Activated T-cell treated with anti-CD3 and anti-CD28 coated beads, Interleukin-2, amount 50 U/mL, for 4 hours (primary cell): ENCODE results near the gene AR. TPM values are rescaled to one million over a fixed set of nuclear protein-coding genes. Genes with fewer than 3 reads are reported as not detected.
"Not testable (repeated sequence)": the region's sequence is repeated elsewhere in the genome, so short reads cannot be mapped to it uniquely, and the experiment has no call there.

ENCODE experiments used
- ATAC-seq, 2 donors: fragments of 200-7000 bp; cut with Tn5 transposase; one replicate each; pipeline ENCODE4 v1.10.0; 2021
- DNase-seq: peaks from one replicate; pipeline ENCODE4 v3.0.0-alpha.2; 2020
- H3K27me3 Mint-ChIP-seq: one replicate; pipeline ENCODE4 v1.8.0; 2021; ENCODE audit warnings: low read depth, mixed read lengths
- H3K36me3 Mint-ChIP-seq: one replicate; pipeline ENCODE4 v1.8.0; 2022; ENCODE audit warnings: mixed read lengths; ENCODE audit not compliant: insufficient read depth
- H3K4me1 Mint-ChIP-seq: one replicate; pipeline ENCODE4 v1.8.0; 2021; ENCODE audit warnings: low read depth, mixed read lengths
- H3K4me3 Mint-ChIP-seq: one replicate; pipeline ENCODE4 v1.8.0; 2021; ENCODE audit warnings: mild to moderate bottlenecking, moderate library complexity, mixed read lengths
- H3K9me3 Mint-ChIP-seq: one replicate; pipeline ENCODE4 v1.8.0; 2021; ENCODE audit warnings: mixed read lengths
- total RNA-seq, 3 donors: library from RNA; stranded (reverse); gene quantifications; one replicate each; pipeline ENCODE4 v1.2.1, GENCODE V29; 2021

The AR gene
- total RNA-seq, 3 donors from 2014 or later: 0.08 to 0.11 (median 0.08) TPM

DNA sequence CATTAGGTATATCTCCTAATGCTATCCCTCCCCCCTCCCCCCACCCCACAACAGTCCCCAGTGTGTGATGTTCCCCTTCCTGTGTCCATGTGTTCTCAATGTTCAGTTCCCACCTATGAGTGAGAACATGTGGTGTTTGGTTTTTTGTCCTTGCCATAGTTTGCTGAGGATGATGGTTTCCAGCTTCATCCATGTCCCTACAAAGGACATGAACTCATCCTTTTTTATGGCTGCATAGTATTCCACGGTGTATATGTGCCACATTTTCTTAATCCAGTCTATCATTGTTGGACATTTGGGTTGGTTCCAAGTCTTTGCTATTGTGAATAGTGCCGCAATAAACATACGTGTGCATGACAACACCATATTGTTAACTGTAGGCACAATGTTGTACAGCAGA lies 93.5 kb downstream of the AR start:
- not testable (repeated sequence) for H3K27me3 Mint-ChIP-seq, ATAC-seq, H3K4me3 Mint-ChIP-seq, DNase-seq, H3K9me3 Mint-ChIP-seq, H3K4me1 Mint-ChIP-seq, H3K36me3 Mint-ChIP-seq

DNA sequence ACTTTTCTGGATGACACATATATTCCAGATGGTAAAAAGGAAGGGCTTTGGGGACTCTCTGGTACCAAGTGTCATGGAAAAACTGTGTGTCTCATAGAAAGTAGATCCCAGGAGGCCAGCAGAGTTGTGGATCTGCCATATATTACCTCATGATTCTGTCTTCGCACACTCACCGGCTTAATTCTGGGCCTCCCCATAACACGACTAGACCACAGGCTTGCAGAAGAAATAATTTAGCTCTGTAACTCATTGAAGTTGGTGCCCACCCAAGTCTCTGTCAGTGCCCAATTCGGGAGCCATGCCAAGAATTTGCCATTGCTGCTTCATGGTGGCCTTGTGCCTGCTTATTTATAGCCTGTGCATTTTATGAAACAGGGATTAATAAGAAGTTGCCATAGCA lies 104.5 kb downstream of the AR start:
- no peaks in the 10 kb centered on the region for H3K4me1 Mint-ChIP-seq
- no peaks in the 10 kb centered on the region for H3K9me3 Mint-ChIP-seq
- no peaks in the 10 kb centered on the region for H3K27me3 Mint-ChIP-seq
- H3K36me3 Mint-ChIP-seq: no peaks in the 10 kb centered on the region
- no peak overlapping the region for H3K4me3 Mint-ChIP-seq
- ATAC-seq: no peak
- no peak for DNase-seq

DNA sequence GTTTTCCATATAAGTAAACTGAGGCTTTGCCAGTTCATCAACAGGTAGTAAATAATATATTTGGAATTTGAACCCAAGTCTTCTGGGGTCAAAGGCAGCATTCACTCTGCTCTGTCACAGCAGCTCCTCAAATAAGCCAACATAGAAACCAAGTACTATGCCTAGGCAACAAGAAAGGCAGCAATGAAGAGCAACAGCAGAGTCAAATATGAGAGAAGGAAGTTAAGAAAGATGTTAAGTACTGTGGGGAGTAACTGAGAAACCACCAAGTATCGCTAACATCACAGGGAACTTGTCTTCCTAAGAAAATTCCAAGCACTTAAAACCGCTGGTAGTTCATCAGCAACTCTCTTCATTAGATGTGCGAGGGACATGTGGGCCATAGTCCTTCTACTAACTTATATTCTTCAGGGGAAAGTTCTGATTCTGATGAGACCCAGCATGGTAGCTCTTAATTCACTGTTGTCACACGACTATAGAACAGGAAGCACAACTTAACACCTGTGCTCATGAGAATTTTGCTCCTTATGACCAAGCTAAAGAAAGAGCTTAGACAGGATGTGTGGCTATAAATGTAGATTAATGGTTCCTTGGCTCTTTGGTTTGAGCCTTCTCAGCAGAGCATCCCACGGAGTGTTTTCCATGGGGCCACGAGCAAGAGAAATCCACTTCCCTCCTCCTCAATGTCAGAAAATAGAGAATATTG lies 107.8 kb downstream of the AR start:
- Mint-ChIP-seq H3K9me3 (no peaks in the 10 kb centered on the region), H3K36me3 (no peaks in the 10 kb centered on the region), H3K4me3 (no peak overlapping the region), H3K27me3 (no peaks in the 10 kb centered on the region), H3K4me1 (no peaks in the 10 kb centered on the region)
- DNase-seq: no peak
- ATAC-seq: no peak

DNA sequence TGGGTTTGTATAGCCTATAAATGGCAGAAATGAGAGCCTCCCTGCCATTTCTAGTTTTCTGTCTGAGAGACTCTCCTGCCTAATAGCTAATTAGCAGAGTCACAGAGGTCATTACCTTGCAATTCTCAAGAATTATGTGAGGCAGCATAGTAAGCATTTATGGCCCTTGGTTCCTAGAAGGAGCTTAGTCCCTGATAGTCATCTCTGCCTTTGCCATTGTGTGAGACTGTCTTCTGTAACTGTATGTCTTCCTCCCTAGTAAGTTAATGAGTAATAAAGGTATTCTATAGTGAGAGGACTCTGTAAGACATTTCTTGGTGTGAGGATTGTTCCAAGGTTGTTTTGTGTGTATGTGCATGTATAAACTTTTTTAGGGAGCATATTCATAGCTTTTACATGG lies 108.7 kb downstream of the AR start:
- no peaks in the 10 kb centered on the region for H3K4me1 Mint-ChIP-seq
- H3K9me3 Mint-ChIP-seq: no peaks in the 10 kb centered on the region
- no peaks in the 10 kb centered on the region for H3K36me3 Mint-ChIP-seq
- DNase-seq: no peak
- no peak overlapping the region for H3K4me3 Mint-ChIP-seq
- ATAC-seq: no peak
- H3K27me3 Mint-ChIP-seq: no peaks in the 10 kb centered on the region

DNA sequence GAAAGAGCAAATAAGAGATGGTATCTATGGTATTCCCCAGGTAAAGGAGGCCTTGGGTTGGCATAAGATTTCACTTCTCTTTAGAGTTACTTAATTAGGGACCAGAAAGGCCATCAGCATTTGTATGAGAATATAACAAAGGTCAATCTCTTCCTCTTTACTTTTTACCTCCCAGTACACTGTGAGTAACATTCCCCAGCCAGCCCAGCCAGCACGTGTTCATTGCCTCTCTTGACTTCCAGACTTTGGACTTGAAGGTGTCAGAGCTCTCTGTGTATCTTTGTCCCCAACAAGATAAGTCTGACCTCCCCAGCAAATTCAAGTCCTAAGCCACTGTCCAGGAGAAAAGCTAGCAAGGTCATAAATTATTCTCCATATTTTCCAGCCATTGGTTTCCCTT lies 110.5 kb downstream of the AR start:
- Mint-ChIP-seq H3K9me3 (no peaks in the 10 kb centered on the region), H3K4me1 (no peaks in the 10 kb centered on the region), H3K4me3 (no peak overlapping the region), H3K36me3 (no peaks in the 10 kb centered on the region), H3K27me3 (no peaks in the 10 kb centered on the region)
- DNase-seq: no peak
- no peak for ATAC-seq

DNA sequence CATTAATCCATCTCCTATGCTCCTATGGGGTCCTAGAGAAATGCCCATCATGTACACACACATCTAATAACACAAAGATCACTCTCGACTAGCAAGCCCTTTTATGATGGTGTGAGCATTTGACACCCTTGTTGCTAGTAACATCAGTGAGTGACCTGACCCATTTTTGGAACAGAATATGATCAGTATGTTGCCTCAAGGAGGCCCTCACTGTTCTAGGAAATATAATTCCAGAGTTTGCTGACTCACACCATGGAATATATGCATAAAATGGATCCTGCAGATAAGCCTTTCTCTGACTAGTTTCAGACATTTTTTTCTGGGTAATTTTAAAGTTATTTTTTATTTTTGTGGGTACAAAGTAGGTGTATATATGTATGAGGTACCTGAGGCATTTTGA lies 121.8 kb downstream of the AR start:
- Mint-ChIP-seq H3K4me3 (no peak overlapping the region), H3K4me1 (no peaks in the 10 kb centered on the region), H3K27me3 (no peaks in the 10 kb centered on the region), H3K36me3 (no peaks in the 10 kb centered on the region), H3K9me3 (peaks cover 9% of the 10 kb centered on the region)
- ATAC-seq: no peak
- DNase-seq: no peak

DNA sequence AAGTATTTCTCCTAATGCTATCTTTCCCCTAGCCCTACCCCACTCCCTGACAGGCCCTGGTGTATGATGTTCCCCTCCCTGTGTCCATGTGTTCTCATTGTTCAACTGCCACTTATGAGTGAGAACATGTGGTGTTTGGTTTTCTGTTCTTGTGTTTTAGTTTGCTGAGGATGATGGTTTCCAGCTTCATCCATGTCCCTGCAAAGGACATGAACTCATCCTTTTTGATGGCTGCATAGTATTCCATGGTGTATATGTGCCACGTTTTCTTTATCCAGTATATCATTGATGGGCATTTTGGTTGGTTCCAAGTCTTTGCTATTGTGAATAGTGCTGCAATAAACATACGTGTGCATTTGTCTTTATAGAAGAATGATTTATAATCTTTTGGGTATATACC lies 126.9 kb downstream of the AR start:
- H3K27me3 Mint-ChIP-seq, H3K9me3 Mint-ChIP-seq, DNase-seq, H3K4me3 Mint-ChIP-seq, H3K36me3 Mint-ChIP-seq, H3K4me1 Mint-ChIP-seq, ATAC-seq: not testable (repeated sequence)

DNA sequence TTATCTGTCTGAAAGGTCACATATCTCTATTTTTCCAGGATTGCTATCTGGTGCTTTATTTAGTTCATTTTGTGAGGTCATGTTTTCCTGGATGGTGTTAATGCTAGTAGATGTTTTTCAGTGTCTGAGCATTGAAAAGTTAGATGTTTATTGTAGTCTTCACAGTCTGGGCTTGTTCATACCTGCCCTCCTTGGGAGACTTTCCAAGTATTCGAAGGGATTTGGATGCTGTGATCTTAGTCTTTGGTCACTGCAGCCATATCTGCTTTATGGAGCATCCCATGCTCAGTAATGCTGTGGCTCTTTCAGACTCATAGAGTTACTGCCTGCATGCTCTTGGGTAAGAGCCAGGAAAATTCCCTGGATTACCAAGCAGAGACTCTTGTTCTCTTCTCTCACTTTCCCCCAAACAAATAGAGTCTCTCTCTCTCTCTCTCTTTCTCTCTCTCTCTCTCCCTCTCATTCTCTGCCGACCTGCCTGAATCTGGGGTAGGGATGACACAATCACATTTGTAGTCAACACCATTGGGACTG lies 130.0 kb downstream of the AR start:
- H3K4me1 Mint-ChIP-seq: no peaks in the 10 kb centered on the region
- H3K4me3 Mint-ChIP-seq: no peak overlapping the region
- H3K9me3 Mint-ChIP-seq: peaks cover 3% of the 10 kb centered on the region
- no peaks in the 10 kb centered on the region for H3K27me3 Mint-ChIP-seq
- DNase-seq: no peak
- no peaks in the 10 kb centered on the region for H3K36me3 Mint-ChIP-seq
- no peak for ATAC-seq

DNA sequence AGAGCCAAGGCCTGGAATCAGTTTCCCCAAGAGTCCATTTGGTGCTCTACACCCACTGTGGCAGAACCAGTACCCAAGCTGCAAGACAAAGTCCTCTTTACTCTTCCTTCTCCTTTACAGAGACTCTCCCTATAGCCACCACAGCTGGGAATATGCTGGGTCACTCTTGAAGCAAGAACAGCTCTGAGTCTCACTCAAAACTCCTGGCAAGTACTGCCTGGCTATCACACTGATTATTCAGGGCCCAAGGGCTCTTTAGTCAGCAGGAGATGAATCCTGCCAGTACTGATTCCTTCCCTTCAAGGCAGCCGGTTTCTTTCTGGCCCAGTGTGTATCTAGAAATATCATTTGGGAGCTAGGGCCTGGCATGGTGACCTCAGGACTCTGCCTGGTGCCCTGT lies 130.9 kb downstream of the AR start:
- DNase-seq (no peak), ATAC-seq (no peak)
- Mint-ChIP-seq H3K9me3 (peaks cover 3% of the 10 kb centered on the region), H3K4me3 (no peak overlapping the region), H3K36me3 (no peaks in the 10 kb centered on the region), H3K27me3 (no peaks in the 10 kb centered on the region), H3K4me1 (no peaks in the 10 kb centered on the region)

DNA sequence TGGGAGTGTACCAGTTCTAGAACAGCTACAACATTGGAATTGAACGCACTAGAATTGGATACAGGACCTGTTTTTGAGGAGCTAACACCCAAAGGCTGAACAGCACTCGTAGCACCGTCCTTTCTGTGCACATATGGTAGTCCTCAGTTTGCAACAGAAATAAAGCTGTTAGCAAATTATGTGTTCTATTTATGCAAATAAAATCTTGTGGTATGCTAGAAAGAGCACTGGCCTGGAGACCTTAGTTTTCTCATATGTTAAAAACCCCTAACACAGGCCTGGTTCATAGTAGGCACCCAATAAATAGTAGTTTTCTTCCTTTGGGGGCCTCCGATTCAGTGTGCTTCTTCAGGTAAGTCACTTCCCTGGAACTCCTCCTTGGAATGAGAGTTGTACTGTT lies 140.3 kb downstream of the AR start:
- DNase-seq (no peak), ATAC-seq (no peak)
- no peaks in the 10 kb centered on the region for H3K27me3 Mint-ChIP-seq
- no peaks in the 10 kb centered on the region for H3K4me1 Mint-ChIP-seq
- H3K36me3 Mint-ChIP-seq: no peaks in the 10 kb centered on the region
- H3K4me3 Mint-ChIP-seq: no peak overlapping the region
- no peaks in the 10 kb centered on the region for H3K9me3 Mint-ChIP-seq

DNA sequence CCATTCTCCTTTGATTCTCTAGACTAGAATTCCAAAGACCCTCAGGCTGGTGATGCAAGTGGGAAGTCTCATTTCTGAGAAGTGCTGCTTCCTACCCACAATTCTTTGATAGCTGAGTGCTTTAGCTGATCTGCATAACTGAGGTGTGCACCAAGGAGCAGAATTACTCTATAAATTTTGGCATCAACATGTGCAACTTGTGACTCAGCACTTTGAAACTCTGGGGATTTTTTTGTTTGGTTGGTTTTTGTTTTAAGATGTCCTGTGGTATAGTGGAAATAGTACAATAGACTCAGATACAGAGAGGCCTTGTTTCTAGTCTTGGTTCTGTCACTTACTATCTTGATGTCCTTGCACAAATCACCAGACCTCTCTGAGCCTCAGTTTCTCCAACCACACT lies 148.4 kb downstream of the AR start:
- ATAC-seq (peak in 1 of 2 donors; percentile 32), DNase-seq (no peak)
- H3K9me3 Mint-ChIP-seq: no peaks in the 10 kb centered on the region
- H3K36me3 Mint-ChIP-seq: no peaks in the 10 kb centered on the region
- no peaks in the 10 kb centered on the region for H3K4me1 Mint-ChIP-seq
- H3K27me3 Mint-ChIP-seq: no peaks in the 10 kb centered on the region
- no peak overlapping the region for H3K4me3 Mint-ChIP-seq

DNA sequence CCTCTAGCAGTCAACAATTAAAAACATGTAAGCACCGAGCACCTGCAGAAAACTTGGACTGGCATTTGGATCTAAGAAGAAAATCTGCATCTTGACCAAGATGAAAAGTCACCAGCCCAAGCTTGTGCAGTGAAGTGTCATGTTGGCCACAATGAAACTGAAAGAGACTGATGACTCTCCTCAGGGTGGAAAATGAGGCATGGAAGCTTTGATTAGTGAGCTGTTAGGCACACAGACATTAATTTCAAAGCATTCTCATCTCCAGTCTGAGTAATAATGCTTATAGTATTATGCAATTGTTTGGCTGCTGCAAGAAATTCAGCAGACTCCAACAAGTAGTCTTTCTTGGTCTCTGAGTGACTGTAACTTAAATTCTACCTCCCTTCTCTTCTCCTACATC lies 150.1 kb downstream of the AR start:
- DNase-seq (no peak), ATAC-seq (no peak)
- no peak overlapping the region for H3K4me3 Mint-ChIP-seq
- H3K9me3 Mint-ChIP-seq: no peaks in the 10 kb centered on the region
- no peaks in the 10 kb centered on the region for H3K27me3 Mint-ChIP-seq
- H3K4me1 Mint-ChIP-seq: no peaks in the 10 kb centered on the region
- no peaks in the 10 kb centered on the region for H3K36me3 Mint-ChIP-seq

DNA sequence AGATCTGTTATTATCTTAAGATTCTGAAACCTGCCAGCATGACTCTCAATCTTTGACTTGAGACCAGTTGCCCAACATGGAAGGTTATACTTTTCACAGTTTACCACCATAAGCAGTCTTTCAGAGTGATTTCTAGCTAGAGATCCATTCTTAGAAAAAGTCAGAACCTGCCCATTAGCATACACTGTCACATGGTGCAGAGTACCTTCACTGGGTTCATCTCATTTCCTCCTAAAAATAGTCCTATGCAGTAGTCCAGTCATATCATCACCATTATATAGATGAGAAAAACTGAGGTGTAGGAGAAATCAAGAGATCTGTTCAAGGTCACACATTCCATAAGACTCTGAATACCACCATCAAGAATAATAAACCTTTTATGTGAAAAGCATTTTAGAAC lies 153.6 kb downstream of the AR start:
- no peak overlapping the region for H3K4me3 Mint-ChIP-seq
- no peak for ATAC-seq
- no peaks in the 10 kb centered on the region for H3K4me1 Mint-ChIP-seq
- no peaks in the 10 kb centered on the region for H3K27me3 Mint-ChIP-seq
- no peaks in the 10 kb centered on the region for H3K36me3 Mint-ChIP-seq
- H3K9me3 Mint-ChIP-seq: no peaks in the 10 kb centered on the region
- no peak for DNase-seq

DNA sequence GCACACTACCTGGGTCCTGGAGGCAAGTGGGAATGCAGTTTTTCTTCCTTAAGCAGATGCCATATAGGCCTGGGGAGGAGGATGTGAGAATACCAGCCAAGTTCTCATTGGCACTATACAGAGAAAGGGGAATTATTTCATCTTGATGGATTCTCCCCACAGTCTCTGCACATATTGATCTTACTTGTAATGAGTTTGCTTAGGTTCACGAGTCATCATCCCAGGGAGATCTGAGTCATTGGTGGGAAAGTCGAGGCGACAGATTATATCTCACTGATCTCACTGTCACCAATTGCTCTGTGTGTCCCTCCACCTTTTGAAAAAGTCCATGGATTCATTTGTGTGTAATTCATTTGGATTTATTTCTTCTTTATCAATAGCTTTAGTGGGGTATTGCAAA lies 156.8 kb downstream of the AR start:
- ATAC-seq (no peak), DNase-seq (no peak)
- Mint-ChIP-seq H3K9me3 (no peaks in the 10 kb centered on the region), H3K4me1 (no peaks in the 10 kb centered on the region), H3K36me3 (no peaks in the 10 kb centered on the region), H3K4me3 (no peak overlapping the region), H3K27me3 (no peaks in the 10 kb centered on the region)

DNA sequence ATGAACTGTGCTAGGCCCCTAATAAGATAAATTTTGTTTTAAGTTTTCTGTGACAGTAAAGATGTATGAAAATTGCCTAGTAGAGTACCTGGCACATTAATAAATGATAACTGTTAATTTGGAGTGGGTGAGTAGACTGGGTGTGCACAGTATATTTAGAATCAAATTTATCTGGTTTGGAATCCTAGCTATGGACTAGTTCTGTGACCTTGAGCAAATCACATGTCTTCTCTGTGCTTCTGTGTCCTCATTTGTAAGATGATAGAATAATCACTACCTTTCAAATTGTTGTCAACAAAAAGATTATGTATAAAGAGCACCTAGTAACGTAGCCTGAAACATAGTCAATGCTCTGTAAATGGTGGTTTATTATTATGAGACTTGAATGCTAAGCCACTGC lies 170.2 kb downstream of the AR start:
- DNase-seq: no peak
- H3K4me1 Mint-ChIP-seq: no peaks in the 10 kb centered on the region
- no peak overlapping the region for H3K4me3 Mint-ChIP-seq
- no peaks in the 10 kb centered on the region for H3K27me3 Mint-ChIP-seq
- no peaks in the 10 kb centered on the region for H3K36me3 Mint-ChIP-seq
- ATAC-seq: no peak
- no peaks in the 10 kb centered on the region for H3K9me3 Mint-ChIP-seq

DNA sequence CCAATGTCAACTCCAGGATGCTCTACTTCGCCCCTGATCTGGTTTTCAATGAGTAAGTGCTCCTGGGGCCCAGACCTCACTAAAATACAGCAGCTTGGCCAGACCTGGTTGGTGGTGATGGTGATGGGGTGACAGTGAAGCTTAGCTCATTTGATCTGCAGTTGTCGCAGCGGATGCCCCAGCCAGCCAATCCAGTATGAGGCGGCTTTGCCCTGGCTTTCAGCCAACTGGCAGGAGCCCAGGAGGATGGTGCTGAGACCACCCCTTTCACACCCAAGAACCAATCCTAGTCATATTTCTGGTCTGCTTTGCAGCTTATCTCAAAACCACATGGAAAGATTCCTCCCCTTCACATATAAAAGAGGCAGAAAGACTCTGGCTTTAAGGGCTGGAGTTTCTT lies 173.8 kb downstream of the AR start:
- no peaks in the 10 kb centered on the region for H3K9me3 Mint-ChIP-seq
- no peak for DNase-seq

More for the DNA sequence above, 173.8 kb downstream of the AR start:
- H3K4me3 Mint-ChIP-seq: no peak overlapping the region
- no peaks in the 10 kb centered on the region for H3K27me3 Mint-ChIP-seq
- no peaks in the 10 kb centered on the region for H3K36me3 Mint-ChIP-seq
- H3K4me1 Mint-ChIP-seq: no peaks in the 10 kb centered on the region
- no peak for ATAC-seq
